ENCODE results near the gene PSME1.

GRCh38 chr14:24172871-24173281 lies 36.9 kb downstream of the PSME1 start:
- no peak for TF ChIP-seq BHLHE40 (IDR thresholded peaks at IDR 0.05; ENCODE audit: low read depth, low read length)
- no peak for TF ChIP-seq RAD21 (IDR thresholded peaks at IDR 0.05; ENCODE audit: low read length)
- no peak for TF ChIP-seq CTCF (conservative IDR thresholded peaks at IDR 0.05; ENCODE audit: low read depth, low read length)
- no peak for TF ChIP-seq POLR2A (IDR thresholded peaks at IDR 0.05; ENCODE audit: low read depth, low read length)
- TF ChIP-seq ELK1 (IDR thresholded peaks at IDR 0.05; ENCODE audit: borderline replicate concordance, low read depth, low read length), result no peak
- no peak for TF ChIP-seq MAFK (IDR thresholded peaks at IDR 0.05; ENCODE audit: low read depth, low read length)

Data from IMR-90 (cell line).